OCI-LY1 (cell line): ENCODE measurements around the gene OCIAD1.

Experiments
- CTCF ChIP-seq: fragments of 200-600 bp; sonication (generic), shearing (Covaris generic); IDR thresholded peaks from 2 replicates; pipeline ENCODE4 v1.5.1; 2017; ENCODE audit warnings: mild to moderate bottlenecking, antibody characterized with exemption, low read length, moderate library complexity, mixed read lengths
- EZH2 ChIP-seq: fragments of 200-600 bp; sonication (generic), shearing (Covaris generic); IDR thresholded peaks from 2 replicates; pipeline ENCODE4 v1.8.0; 2017; ENCODE audit warnings: borderline replicate concordance, mixed run types, mild to moderate bottlenecking, antibody characterized with exemption, low read length, moderate library complexity, mixed read lengths

- TF ChIP-seq CTCF (no peak), EZH2 (no peak)
These were observed 68.5 kb downstream of the OCIAD1 start for GRCh38 chr4:48899432-48899749.
